ENCODE data around the gene GRK5.
"Not testable (repeated sequence)": the region's sequence is repeated elsewhere in the genome, so short reads cannot be mapped to it uniquely, and the experiment has no call there.

GRK5 gene

DNA sequence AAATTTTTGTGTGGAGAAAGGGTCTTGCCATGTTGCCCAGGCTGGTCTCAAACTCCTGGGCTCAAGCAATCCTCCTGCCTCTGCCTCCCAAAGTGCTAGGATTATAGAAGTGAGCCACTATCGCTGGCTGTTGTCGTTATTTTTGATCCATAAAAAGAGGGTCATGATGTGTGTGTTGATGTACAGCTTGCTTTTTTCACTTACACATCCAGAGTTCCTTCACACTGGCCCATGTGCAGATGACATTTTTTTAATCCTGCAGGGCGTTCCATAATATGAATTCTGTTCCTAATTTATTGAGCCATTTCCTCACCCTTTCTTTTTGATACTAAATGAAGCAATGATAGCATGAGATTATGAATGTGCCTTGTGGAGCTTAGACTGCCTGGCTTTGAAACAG, 40.8 kb downstream of the GRK5 start:
- no peak for DNase-seq

DNA sequence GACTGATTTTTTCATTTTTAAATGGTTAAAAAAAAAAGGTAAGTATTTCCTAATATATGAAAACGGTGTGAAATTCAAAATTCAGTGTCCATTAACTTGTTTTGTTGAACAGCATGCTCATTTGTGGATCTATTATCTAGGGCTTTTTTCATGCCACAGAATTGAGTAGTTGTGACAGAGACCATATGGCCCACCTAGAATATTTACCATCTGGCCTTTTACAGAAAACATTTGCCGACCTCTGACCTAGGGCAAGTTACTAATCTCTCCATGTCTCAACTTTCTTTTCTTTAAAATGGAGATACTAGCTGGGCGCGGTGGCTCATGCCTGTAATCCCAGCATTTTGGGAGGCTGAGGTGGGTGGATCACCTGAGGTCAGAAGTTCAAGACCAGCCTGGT, 41.3 kb downstream of the GRK5 start:
- no peak for DNase-seq

DNA sequence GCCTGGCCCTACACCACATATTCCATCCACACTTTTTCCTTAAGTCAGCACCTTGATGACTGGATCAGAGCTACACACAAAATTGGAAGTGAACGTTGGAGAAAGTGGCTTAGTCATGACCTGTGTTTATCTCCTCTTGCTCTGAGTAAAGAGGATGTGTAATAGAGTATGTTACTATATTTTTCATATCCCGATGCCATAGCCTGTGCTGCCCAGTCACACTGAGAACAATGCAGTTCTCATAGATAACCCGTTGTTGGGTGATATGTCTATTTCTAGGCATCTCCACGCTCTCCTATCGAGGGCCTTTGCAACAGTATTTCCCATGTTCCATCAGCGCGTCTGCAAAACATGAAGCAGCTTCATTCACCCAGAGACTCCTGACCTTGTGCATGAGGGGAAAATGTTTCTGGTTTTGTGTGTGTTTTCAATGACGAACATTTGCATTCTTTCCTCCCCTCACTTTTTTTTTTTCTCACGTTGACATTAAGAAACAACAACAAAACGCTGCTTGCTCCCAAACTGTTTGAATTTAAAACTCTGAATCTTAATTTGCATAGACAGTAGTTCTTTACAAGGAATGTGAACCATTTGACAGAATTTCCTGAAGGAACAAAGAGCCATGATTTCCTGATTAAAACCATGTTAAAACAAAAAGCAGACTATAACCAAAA, 43.4 kb downstream of the GRK5 start:
- DNase-seq: no peak

DNA sequence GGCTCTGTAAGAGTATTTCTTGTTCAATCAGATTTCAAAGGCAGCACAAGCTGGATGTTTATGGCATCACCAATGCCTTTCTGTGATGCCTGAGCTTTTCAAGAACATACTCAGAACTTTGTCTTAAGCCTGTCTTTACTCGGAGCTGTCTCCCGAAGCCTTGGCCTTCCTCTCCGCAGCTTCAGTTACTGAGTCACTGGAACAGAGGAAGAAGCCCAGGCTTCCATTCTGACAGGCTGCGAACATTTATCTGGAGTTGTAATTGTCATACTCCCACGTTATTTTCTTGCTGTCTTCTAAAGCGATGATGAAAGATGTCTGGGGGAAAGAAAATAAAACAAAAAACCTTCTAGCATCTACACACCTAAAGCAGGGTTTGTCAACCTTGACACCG, 43.9 kb downstream of the GRK5 start:
- DNase-seq: peak in 2 of 58 donors; percentile 5 to 15

DNA sequence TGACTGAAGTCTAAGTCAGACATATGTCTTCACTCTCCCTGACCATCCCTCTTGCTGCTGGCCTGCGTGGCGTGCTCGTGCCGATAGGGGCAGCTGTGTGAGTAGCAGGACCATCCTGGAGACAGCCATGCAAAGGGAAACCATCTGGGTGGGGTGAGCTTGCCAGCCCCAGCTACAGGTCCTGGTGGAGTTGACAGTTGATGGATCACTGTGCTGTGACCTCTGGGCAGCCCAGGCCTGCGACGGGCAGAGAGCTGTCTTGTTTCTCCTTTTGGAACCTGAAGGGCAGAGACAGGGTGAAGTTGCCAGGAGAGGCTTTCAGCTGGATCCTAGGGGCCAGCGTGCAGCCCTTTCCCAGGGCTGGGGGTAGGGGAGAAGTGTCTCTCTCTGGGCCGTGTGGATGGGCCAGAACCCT, 44.7 kb downstream of the GRK5 start:
- no peak for DNase-seq

DNA sequence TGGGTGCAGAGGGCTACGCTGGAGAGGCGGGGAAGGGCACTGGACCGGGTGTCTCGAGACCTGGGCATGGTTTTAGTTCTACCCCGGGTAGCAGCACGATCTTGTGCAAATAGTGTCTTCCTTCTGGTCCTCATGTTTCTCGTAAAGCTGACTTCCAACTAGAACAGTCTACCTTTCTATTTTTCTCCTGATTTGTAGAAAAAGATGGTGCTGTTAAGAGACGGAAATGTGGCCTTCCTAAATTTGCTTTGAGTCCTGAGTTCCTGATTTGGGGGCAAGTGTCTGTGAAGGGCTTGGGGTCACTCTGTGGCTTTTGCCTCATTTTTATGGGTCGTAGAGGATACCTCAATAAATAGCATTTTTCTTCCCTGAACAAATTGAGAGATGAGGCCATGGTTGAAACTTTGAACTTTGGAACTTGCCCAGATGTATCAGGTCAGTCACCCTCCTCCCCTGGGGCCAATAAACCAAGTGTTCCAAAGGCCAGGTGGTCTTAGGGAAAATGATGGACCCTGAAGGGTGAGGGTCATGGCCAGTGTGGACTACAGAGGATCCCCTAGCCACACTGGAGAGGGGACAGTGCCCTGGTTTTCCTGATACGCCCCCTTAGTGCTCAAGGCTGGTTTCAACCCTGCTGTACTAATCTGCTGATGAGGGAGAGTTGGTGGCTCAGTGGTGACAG, 45.2 kb downstream of the GRK5 start:
- DNase-seq: no peak

DNA sequence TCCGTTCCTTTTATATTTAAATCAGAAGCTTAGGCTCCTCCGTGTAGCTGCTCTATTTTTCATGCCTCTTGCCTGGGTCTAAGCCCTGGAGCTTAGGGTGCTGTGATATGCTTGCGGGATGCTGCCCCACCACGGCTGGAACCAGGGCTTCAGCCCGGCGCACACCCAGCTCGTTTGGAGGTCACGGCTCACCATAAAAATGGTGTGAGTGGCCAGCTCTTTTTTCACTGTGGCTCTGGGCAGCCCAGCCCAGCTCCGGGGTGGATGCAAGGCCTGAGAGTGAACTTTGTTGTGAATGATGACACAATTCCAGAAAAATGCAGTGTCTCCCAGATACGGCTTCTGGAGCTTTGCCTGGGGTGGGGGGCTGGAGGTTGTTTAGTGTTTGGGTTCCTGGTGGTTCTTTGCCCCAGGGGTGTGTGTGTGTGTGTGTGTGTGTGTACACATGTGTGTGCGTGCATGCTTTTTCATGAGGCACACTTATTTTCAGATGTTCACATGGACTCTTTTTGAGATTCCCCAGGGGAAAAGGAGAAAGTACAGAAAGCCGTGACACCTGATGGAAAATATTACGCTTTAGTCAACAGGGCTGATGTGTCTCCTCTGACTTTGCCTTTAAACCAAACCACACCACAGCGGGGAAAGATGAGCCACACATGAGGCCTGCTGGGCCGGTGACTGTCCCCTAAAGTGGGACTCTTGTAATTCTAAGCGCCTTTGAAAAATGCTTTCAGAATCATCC, 46.2 kb downstream of the GRK5 start:
- peak in 1 of 58 donors; percentile 30 for DNase-seq

DNA sequence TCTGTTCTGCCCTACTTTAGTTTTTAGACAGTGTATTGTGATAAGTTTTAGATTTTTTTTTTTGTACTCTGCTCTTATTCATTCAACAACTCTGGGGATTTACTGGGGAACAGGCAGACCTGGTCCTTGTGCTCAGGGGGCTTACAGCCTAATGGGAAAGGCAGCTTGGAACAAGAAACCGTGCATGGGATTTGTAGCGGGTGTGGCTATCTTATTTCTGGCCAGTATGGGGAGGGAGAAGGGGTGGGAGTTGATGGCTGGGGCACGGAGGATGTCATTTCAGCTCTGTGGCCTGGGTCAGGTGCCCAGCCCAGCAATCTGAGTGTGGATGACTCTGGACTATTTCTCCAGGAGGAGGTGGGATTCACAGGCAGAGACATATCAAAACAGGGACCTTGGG, 47.0 kb downstream of the GRK5 start:
- no peak for DNase-seq

DNA sequence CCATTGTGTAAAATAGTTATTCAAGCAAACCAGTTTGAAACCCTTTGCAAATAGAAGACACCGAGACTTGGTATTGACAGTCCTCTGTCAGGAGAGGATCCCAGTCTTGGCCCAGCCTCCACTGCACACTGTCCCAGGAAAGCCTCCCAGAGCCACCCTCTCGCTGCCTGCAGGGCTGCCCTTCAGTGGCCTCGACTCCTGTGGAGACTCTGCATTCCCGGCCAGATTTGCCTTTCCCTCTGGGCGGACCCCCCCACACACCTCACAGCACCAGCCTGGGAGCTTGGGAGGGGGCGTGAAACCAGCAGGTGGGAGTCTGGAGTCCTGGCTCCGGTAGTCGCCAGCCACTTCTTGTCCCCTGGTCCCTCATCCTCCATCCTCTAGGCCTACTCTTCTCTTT, 48.7 kb downstream of the GRK5 start:
- DNase-seq: no peak

DNA sequence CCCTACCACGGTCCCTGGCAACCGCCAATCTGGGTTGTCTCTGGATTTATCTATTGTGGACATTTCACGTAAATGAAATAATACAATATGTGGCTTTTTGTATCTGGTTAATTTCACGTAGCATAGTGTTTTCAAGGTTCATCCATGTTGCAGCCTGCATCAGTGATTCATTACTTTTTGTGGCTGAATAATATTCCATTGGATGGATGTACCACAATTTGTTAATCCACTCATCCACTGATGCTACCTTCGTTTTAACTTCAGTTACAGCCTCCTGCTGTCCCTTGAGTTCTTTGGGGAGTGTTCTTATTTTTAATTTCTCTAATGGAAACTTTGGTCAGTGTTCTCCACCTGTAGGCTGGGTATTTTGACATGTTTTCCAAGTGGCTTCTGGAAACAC, 49.5 kb downstream of the GRK5 start:
- no peak for DNase-seq

DNA sequence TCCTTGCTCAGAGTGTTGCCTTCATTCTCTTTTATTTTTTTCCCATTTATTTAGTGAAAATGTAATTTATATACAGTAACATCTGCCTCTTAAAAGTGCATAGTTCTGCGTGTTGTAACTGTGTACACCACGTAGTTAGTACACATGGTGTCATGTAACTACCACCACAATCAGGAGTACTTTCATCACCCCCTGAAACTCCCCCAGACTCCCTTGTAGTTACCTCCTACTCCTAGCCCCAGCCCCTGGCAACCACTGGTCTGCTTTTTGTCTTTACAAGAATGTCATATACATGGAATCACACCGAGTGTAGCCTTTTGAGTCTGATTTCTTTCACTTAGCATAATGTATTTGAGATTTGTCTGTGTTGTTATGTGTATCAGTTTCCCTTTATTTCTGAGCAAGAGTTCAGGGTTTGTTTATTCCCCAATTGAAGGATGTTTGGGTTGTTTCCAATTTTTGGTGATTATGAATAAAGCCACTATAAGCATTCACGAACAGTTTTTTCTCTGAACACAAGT, 50.6 kb downstream of the GRK5 start:
- no peak for DNase-seq

DNA sequence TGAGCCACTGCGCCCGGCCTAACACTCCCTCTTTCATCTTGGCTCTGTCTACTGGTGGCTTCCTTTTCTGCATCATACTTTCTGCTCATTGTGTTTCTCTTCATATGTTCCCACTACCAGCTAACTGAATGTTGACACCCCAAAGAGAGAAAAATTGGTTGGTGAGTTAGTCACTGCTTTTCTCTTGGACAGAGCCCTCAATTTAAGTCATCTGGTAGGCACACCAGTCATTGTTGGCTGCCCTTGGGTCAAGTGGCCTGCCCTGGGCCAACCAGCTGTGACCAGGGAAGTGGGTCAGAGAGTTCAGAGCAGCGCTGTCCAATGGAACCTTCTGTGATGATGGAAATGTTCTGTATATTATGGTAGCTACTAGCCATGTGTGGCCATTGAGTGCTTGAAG, 52.0 kb downstream of the GRK5 start:
- DNase-seq: no peak

DNA sequence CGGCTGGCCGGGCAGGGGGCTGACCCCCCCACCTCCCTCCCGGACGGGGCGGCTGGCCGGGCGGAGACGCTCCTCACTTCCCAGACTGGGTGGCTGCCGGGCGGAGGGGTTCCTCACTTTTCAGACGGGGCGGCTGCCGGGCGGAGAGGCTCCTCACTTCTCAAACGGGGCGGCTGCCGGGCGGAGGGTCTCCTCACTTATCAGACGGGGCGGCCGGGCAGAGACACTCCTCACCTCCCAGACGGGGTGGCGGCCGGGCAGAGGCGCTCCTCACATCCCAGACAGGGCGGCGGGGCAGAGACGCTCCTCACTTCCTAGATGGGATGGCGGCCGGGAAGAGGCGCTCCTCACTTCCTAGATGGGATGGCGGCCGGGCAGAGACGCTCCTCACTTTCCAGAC, 53.6 kb downstream of the GRK5 start:
- not testable (repeated sequence) for DNase-seq

DNA sequence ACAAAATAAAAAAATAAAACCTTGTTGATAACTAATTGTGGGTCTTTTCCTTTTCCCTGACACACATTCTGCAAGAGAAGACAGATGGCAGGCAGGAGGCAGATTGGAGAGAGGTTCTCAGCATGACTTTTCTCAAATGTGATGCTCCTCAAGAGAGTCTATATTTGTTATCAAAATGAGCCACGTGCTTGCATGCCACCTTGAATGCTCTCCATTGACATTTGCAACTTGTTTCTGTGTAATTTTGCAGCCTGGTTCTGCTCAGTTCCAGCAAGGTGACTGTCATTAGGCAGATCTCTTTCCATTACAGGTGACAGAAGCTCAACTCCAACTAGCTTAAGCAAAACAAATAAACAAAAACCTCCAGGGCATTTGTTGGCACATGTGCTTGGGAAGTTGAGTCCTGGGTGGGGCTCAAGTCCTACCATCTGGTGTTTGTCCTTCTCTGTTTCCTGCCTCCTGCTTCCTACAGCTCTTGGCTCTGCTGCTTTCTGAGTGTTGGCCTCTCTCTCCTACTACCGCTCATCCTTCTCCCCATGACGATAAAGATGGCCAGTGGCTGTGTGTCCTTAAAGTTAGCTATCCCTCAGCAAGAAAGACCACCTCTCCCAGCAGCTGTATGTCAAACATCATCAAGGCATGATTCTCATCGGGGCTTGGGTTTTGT, 56.7 kb downstream of the GRK5 start:
- DNase-seq: peak in 5 of 58 donors; percentile 10 to 24 (median 18)

DNA sequence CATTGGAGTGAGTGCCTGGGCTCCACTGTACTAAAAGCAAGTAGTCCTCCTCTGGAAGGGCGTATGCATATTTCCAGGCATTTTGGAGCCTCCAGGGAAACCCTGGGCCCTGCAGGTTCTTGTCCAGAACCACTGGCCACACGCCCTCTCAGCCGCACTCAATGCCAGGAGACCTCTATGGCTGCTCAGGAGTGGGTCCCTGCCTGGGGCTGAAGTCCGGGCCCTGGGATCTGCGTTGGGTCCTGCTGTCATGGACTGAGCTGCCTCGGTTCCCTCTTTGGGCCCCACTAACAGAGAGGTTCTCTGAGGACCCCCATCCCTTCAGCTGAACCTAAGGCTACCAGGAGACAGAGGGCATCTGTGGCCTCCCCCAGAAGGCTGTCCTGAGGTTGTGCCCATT, 58.3 kb downstream of the GRK5 start:
- no peak for DNase-seq

DNA sequence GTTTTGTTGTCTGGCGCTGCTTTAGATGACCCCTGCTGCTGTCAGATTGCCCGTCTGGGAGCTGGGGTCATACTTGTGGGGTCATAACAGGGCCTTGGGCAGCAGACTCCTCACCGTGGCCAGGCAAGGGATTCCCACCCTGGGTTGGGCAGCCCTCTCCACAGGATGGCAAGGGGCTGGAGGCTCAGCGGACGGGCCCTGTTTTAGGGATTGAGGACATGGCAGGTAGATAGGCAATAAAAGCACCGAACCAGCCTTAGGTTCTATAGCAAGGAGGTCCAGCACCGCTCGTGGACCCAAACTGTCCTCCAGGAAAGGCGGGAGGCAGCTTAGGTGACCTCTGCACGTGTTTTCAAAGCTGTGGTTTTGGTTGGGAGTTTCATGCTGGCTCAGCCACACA, 60.0 kb downstream of the GRK5 start:
- DNase-seq: no peak

DNA sequence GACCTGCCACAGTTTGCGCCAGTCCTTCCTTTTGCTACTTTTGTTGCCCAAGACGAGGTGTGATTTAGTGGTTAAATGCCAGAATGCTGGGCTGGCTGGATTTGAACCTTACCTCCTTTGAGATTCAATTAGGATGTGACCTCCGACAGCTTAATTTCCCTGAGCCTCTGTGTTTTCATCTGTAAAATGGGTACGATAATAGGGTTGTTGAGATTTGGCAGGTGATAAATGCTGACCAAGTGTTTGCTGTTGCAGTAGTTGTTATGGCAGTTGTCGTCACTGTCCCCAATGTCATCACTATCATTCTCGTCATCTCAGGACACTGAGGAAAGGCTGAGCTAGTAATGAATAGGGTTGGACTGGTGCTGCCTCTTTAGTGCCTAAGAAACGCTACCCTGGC, 61.1 kb downstream of the GRK5 start:
- no peak for DNase-seq

DNA sequence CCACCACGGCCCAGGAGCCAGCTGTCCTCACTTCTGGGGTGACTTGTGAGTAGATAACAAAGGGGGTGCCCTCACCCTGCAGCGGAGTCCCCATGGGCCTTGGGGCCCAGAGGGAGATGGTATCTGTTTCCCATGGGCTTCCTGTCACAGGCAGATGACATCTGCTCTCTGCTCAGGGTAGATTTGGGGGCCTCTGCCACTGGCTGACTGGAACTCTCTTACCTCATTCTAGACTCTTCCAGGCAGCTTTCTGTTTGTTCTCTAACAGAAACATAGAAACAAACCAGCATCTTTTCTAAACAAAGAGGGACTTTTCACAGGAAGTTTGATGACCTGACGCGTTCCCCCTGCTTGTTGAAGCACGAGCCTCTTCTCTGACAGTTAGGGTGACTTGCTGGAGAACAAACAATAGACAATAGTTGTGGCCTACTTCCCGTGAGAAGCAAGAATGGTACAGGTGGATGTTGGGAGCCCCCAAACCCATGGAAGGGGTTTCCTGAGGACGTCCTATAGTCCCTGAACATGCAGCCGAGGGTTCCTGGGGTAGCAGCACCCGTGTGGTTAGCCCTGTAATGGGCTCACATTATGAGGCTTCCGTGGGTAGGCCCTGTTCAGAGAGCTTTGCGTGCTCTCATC, 61.6 kb downstream of the GRK5 start:
- DNase-seq: no peak

DNA sequence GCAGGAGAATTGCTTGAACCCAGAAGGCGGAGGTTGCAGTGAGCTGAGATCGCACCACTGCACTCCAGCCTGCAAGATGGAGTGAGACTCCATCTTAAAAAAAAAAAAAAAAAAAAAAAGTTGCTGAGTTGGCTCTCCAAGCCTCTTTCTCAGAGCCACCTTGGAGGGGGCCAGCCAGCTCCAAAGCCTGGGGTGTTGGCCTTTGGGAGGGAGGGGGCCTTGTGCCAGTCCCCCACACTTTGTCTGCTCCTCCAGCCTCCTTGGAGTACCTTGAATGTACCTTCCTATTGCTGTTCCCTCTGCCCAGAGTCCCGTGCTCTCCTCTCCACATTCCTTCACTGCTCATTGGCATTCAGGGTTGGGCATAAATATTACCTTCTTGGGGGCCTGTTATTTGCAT, 62.4 kb downstream of the GRK5 start:
- no peak for DNase-seq

DNA sequence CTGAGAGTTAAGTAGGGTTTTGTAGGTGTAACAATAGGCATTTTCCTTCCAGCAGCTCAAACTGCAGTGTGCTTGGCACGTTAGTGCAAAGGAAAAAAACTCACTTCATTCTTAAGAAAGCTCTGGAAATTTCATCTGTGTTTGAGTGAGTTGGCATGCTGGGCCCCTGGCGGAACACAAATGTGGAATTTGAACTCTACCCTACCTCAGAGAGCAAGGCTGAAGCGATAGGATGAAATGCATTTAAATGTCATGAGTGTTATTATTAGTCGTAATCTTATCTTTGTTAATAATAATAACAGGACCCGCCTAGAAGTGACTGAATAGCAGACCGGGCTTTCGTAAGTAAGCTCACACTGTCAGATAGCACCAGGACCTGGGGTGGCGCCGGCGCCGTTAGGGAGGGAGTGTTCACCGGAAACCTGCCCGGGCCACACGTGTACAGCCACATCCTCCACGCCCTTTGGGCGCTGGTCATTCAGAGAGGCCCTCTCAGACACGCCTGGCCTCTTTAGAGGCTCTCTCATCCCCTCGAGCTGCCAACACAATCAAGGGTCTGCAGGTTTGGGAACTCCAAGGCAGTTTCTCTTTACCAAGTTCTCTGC, 63.5 kb downstream of the GRK5 start:
- DNase-seq: no peak

DNA sequence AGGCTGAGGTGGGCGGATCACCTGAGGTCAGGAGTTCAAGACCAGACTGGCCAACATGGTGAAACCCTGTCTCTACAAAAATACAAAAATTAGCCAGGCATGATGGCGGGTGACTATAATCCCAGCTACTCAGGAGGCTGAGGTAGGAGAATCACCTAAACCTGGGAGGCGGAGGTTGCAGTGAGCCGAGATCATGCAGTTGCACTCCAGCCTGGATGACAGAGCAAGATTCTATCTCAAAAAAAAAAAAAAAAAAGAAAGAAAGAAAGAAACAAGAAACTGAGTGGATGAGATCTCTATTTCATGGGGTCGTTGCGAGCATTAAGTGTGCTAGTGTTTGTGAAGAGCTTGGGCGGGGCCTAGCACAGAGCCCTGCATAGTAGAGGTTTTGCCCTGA, 65.0 kb downstream of the GRK5 start:
- not testable (repeated sequence) for DNase-seq

Measured in anterior cingulate cortex (tissue), 58 donors.